GM12801 (cell line): ENCODE data around the gene CSN3.

Experiments used
- TF ChIP-seq, protein P1 (sequence below): IDR thresholded peaks from one replicate; pipeline ENCODE4 v1.5.1; 2011; ENCODE audit warnings: control low read depth; ENCODE audit not compliant: insufficient read length; ENCODE audit errors: extremely low read depth

CSN3 gene

DNA sequence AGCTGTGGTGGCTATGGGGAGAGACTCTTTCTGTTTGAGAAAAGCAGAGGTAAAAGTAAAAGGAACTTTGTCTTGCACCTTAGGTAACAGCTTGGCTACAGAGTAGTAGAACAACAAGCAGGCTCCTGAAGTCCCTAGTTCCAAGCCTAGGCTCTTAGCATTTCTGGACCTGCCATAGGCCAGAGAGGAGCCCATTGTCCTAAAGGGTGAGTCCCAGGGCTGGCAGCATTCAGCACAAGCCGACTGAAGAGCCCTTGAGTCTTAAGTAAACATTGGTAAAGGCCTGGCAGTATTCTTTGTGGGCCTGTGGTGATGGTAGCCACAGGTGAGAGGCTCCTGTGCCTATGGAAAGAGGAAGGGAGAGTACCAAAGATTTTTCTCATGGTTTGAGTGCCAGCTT is 38.2 kb downstream of the CSN3 start:
- TF ChIP-seq, protein P1, sequence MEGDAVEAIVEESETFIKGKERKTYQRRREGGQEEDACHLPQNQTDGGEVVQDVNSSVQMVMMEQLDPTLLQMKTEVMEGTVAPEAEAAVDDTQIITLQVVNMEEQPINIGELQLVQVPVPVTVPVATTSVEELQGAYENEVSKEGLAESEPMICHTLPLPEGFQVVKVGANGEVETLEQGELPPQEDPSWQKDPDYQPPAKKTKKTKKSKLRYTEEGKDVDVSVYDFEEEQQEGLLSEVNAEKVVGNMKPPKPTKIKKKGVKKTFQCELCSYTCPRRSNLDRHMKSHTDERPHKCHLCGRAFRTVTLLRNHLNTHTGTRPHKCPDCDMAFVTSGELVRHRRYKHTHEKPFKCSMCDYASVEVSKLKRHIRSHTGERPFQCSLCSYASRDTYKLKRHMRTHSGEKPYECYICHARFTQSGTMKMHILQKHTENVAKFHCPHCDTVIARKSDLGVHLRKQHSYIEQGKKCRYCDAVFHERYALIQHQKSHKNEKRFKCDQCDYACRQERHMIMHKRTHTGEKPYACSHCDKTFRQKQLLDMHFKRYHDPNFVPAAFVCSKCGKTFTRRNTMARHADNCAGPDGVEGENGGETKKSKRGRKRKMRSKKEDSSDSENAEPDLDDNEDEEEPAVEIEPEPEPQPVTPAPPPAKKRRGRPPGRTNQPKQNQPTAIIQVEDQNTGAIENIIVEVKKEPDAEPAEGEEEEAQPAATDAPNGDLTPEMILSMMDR: no peak

DNA sequence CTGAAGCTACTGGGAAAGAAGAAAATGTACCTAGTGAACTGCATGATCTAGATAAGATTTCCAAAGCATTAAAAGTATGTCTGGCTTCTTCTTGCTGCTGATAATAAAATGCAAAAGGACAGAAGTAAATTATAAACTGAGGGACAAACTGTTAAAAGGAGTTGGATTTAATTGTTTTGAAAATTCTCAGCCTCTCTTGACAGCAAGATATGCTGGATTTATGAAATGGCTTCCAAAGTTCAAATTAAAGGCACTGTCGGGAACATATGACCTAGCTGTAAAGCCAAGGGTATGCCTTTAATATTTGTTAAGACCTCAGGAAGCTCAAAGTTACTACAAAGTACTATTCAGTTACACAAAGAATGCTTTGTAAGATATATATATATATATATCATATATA is 46.3 kb downstream of the CSN3 start:
- TF ChIP-seq, protein P1: no peak

DNA sequence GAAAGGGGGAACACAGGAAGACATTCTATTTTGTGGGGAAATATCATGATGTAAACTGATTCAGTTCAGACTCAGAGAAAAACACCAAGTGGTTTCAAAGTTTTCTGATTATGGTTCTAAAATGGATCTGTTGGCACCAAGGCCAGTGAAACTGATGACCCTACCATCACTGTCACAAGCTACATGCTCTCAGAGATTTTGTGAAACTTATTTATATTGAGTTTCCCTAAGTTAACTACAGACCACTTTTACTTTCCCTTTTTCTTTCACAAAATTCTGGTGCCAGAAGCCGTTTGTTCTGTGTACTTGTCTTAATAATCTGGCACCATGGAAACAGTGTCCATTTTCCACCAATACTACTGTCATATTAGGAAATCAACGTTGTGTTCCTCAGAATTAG is 48.9 kb downstream of the CSN3 start:
- TF ChIP-seq, protein P1: no peak

DNA sequence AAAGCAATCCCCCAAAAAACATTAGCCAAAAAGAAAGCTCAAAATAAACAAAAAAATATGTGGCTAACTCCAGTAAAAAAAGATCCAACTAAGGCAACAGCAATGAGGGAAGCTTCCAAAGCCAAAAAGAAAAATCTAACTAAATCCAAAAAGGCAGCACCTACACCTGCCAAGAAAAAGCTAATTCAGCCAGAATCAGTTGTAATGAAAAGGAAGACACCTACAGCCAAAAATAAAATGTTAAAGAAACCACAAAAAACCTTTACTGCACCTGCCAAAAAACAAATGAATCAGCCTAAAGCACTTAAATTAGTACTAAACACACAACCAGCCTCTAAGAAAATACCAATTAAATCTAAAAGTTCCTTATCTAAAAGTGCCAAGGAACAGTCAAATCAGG is 55.2 kb downstream of the CSN3 start:
- TF ChIP-seq, protein P1: no peak

DNA sequence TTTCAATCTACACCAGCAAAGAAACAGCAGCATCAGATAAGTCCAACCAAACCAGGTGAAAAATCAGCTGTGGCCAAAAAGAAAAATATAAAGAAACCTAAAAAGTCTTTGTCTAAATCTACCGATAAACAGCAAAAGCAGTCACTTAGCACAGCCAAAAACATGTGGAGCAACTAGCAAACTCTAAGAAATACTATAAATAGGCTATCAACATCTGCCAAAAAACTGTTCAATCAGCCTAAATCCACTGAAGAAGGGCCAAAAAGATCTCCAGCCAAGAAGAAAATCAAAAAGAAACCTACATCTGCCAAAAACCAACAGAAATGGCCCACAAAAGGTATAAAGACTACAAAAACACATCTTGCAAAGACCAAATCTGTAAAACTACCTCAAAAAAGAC is 55.7 kb downstream of the CSN3 start:
- TF ChIP-seq, protein P1: no peak

DNA sequence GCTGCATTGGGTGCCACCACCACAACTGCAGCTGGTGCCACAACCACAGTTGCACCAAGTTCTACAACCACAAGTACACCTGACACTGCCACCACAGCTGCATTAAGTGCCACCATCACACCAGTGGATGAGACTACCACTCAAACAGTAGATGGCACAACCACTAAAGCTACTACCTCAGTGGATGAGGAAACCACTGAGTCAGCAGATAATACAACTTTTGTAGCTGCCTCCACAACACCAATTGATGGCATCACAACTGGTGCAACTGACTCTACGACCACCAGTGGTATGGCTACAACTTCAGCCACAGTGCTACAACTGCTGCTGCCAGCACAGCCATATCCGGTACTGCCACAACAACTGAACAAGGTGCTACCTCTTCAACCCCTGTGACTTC is 57.2 kb downstream of the CSN3 start:
- TF ChIP-seq, protein P1: no peak

DNA sequence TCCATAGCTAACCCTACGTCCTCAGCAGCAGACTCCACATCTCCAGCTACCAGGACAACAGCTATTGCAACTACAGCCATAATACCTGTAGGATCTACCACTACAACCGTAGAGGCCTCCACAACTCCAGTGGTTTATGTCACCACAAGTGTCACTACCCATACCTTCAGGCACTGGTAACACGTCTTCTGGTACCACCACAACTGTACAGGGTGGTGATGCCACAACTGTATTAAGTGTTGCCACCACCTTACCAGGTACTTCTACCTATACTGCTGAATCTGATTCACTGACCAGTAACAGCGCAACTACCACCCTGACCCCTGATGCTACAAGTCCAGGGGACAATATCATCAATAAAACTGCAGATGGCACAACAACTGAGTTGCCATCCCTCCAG is 57.8 kb downstream of the CSN3 start:
- TF ChIP-seq, protein P1: no peak
